HL-60 (cell line): ENCODE measurements around the gene COL13A1.
A peak's percentile ranks its signal among the peaks of the same experiment; 100 is the strongest.

Experiments used
- DNase-seq, 2 experiments: peaks; one replicate each; pipeline ENCODE4 v3.0.0-alpha.2; 2010 to 2020; ENCODE audit warnings: low read depth in 1 of 2, low spot score in 1 of 2
- H3K27ac ChIP-seq: fragments of 250-450 bp; sonication (Bioruptor Pico); replicated peaks from 2 replicates; pipeline ENCODE4 v1.5.1; 2020; ENCODE audit warnings: mild to moderate bottlenecking, moderate library complexity
- H3K27me3 ChIP-seq: fragments of 250-450 bp; sonication (Bioruptor Pico); 2 replicates; pipeline ENCODE4 v1.5.1; 2021; ENCODE audit warnings: mild to moderate bottlenecking, moderate library complexity; ENCODE audit not compliant: insufficient read depth, poor library complexity, severe bottlenecking
- H3K4me3 ChIP-seq: replicated peaks from 2 replicates; pipeline ENCODE4 v1.5.1; 2011; ENCODE audit warnings: mild to moderate bottlenecking, control low read depth, low read length; ENCODE audit not compliant: insufficient read depth
- CTCF ChIP-seq: IDR thresholded peaks from one replicate; pipeline ENCODE4 v1.5.1; 2011; ENCODE audit warnings: low read length, control low read depth, inconsistent platforms; ENCODE audit not compliant: insufficient read depth
- GABPA ChIP-seq: IDR thresholded peaks from 2 replicates; pipeline ENCODE4 v1.6.1; 2012; ENCODE audit warnings: low read depth
- POLR2AphosphoS5 ChIP-seq: IDR thresholded peaks from 2 replicates; pipeline ENCODE4 v1.6.1; 2012; ENCODE audit warnings: low read depth
- REST ChIP-seq: IDR thresholded peaks from 2 replicates; pipeline ENCODE4 v1.6.1; 2012; ENCODE audit warnings: low read depth; ENCODE audit not compliant: insufficient replicate concordance
- SPI1 ChIP-seq: IDR thresholded peaks from 2 replicates; pipeline ENCODE4 v1.6.1; 2012; ENCODE audit warnings: low read depth, mild to moderate bottlenecking, borderline replicate concordance

COL13A1 gene

GRCh38 chr10:69913606-69914382, 112.1 kb downstream of the COL13A1 start:
- no peak for TF ChIP-seq REST
- TF ChIP-seq POLR2AphosphoS5 = no peak
- no peak for TF ChIP-seq SPI1
- no peak for TF ChIP-seq CTCF
- TF ChIP-seq GABPA = no peak
- H3K27ac ChIP-seq = no peak overlapping the region
- DNase-seq = no peak
- no peak overlapping the region for H3K4me3 ChIP-seq
- peaks cover 2% of the 10 kb centered on the region for H3K27me3 ChIP-seq

- TF ChIP-seq SPI1 (no peak), CTCF (peak; percentile 89), POLR2AphosphoS5 (no peak)
- peaks cover 2% of the 10 kb centered on the region for H3K27me3 ChIP-seq
- peak; percentile 6 to 42 for DNase-seq
- no peak overlapping the region for H3K4me3 ChIP-seq
- H3K27ac ChIP-seq = no peak overlapping the region
Observed at GRCh38 chr10:69914398-69915214, 112.9 kb downstream of the COL13A1 start.

- H3K27me3 ChIP-seq = peaks cover 2% of the 10 kb centered on the region
- no peak for TF ChIP-seq POLR2AphosphoS5
- TF ChIP-seq SPI1 = no peak
- no peak for TF ChIP-seq GABPA
- TF ChIP-seq CTCF = no peak
- TF ChIP-seq REST = no peak
- H3K27ac ChIP-seq = no peak overlapping the region
- DNase-seq = peak in 1 of 2 experiments; percentile 2
- no peak overlapping the region for H3K4me3 ChIP-seq
Observed at GRCh38 chr10:69915215-69915560, 113.5 kb downstream of the COL13A1 start.
